ENCODE measurements around the gene LCE7A.

- TF ChIP-seq EZH2 (IDR thresholded peaks at IDR 0.05; ENCODE audit: low read length) (no peak), CTCF (optimal IDR thresholded peaks at IDR 0.05 in 1 of 3, IDR thresholded peaks at IDR 0.05 in 1 of 3, conservative IDR thresholded peaks at IDR 0.05 in 1 of 3; ENCODE audit: extremely low read depth in 1 of 3, insufficient read depth in 2 of 3, low read length in 3 of 3) (no peak)
These were observed 17.2 kb upstream of the LCE7A start, which contains the start of gene LCE6A for GRCh38 chr1:152842556-152842955.
